Thyroid gland (tissue), 4 donors: Measurements from ENCODE around the gene FKBP1B.

Experiments used
- CTCF ChIP-seq, 6 experiments: fragments of 200-600 bp in 3 of 6; fragments of 450-650 bp in 3 of 6; sonication (generic) in 3 of 6; IDR thresholded peaks; one replicate each; pipeline ENCODE4 v1.5.1; 2016 to 2019; ENCODE audit warnings: antibody characterized with exemption in 6 of 6, mild to moderate bottlenecking in 2 of 6, inconsistent platforms in 1 of 6, moderate library complexity in 1 of 6
- POLR2A ChIP-seq, 2 donors: fragments of 450-650 bp; IDR thresholded peaks; one replicate each; pipeline ENCODE4 v1.6.1; 2017; ENCODE audit warnings: antibody characterized with exemption in 2 of 2, mild to moderate bottlenecking in 2 of 2, moderate library complexity in 1 of 2

- TF ChIP-seq CTCF (IDR thresholded peaks at IDR 0.05) (no peak), POLR2A (IDR thresholded peaks at IDR 0.05) (no peak)
These were observed 61.2 kb downstream of the FKBP1B start for GRCh38 chr2:24110660-24111303.
